HuH-7.5 (cell line): Measurements from ENCODE around the gene MVD.

Source experiments
- DNase-seq: peaks from one replicate; pipeline ENCODE4 v3.0.0; 2011; ENCODE audit warnings: low spot score

The MVD gene

DNA sequence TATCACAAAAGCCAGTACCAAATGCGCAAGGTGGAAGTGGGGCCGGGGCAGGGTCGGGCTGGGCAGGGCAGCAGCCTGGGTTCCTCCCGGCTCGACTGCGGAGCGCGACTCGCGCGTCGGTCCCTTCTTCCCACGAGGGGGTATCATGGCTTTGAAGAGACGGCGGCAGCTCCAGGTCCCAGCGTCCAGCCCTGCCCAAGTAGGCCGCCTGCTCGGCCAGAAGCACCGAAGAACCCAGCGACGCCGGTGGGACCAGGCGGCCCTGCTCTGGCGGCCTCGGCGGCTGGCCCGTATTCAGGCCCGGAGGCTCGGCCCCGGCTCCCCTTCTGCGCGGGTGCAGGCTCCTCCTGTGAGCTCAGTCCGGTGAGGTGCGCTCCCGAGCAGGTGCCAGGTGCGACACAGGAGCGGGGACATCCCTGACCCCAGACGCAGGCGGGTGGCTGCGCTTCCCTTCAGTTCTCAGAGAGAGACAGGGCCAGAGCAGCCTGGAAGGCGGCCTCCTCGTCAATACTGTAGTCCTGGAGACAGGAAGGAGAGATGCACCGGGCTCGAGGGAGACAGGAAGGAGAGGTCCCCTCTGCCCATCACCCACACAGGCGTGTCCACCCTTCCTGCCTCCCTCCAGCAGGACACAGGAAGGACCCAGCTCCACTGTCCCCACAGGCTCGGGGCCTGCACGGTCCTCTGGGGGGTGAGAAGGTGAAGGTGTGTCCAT, 34.4 kb upstream of the MVD start:
- DNase-seq: no peak

DNA sequence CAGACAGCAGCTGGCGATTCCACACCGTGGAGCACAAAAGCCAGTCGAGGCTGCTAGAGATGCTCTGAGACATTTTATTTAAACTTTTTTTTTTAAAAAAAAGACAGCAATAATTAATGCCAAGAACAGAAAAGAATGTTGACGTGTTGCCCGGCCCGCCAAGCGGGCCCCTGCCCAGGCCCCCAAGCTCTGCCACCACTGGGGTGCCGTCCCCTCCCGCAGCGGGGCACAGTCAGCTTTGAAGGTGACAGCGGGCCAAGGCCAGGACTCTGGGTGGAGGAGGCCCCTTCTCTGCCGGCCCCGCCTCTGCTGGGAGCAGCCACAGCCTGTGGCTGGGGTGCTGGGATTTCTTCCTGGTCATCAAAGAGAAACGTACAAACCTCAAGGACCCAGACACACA, 33.5 kb upstream of the MVD start:
- DNase-seq: no peak

DNA sequence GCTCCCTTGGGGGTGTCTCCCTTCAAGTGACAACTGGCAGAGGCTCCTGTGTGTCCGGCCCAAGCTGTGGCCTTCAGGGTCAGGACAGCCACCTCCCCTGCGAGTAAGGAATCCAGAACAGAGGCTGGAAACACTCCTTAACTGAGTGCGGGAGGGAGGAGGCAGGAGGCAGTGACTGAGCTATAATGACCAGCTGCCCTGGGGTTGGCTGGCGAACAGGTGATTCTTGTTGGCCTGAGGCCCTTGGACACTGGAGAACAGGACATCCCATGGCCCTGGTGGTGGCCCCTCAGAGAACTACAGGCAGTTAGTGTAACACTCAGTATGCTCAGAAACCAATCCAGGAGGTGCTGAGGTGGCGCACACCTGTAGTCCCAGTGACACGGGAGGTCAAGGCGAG, 32.9 kb upstream of the MVD start:
- DNase-seq: no peak

DNA sequence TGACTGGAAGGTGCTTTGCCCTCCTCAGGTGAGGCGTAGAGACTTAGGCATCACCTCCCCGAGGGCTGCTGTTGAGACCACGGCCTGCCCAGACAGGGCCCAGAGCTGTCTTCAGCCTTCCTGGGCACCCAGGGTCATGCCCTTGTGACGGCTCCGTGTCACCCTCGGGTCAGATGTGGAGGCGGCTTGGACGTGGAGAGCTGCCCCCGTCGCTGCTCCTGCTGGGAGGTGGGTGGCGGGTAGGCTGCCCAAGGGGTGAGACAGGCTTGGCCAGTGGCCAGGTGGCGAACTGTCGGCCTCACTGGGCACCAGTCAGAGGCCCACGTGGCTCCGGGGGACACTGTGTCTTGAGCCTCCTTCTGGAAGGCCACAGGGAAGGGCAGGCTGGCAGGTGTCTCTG, 32.3 kb upstream of the MVD start:
- DNase-seq: no peak

DNA sequence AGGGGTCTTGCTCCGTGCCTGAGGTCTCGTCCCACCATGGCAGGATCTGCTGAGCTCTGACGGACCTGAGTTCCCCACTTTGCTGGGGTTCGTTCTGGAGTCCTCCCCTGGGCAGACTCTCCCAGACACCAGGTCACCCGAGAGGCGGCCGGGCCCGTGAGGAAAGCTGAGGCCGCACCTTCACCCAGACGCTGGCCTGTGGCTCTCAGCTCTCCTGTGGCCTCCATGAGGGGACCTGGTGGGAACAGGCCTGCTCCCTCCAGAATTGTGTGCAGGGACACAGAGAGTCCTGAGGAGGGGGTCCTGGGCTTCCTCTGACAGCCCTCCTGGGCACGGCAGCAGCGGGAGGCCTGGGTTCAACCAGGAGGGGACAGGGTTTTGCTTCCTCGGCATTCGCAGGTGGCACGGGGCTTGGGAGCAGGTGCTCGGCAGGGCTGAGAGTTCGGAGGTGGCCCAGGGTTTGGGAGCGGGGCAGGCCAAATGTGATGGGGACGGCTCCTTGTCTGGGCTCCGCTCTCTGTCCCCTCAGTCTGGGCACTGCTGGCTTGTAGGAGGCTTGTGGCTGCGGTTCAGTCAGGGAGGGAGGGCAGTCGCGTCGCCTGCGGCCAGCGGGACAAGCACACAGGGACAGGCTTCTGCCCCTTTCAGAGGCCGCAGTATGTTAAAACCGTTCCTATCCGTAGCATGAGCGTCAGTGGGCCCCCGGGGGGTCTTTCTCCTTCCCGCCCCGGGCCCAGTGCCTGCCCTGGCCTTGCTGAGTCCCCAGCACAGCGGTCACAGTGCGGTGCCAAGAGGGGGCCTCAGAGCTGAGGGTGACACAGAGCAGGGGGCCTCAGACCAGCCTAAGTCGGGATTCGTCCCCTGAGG, 31.6 kb upstream of the MVD start:
- no peak for DNase-seq

DNA sequence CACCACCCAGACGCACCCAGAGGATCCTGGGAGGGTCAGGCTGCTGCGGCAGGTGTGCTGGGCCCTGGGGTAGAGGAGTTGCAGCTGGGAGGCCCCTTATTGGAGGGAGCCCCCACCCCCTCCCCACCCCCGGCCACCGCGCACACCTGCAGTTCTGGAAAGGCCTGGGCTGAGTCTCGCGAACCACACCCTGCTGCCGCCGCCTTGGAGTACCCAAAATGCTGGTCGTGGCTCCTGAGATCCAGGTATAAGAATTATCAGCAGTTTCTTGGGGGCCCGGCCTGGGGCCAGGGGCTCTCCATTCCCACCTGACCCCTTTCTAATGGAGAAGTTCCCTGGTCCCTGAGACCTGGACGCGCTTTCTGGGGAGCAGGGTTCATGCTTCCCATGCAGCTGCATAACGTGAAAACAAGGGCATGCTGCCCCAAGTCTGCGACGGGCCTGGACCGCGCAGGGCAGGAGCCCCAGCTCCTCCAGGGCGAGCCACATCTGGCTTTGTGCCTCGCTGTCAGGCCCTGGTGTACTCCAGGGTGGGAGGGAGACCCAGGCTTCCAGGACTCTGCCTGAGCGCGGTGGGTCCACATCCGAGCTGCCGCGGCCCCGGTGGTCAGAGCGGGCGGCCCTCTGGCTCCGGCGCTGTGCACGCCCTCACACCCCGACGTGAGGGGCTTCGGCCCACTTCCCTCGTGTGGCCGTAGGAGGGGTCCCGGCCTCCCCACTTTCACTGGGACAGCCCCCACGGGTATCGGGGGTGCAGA, 30.7 kb upstream of the MVD start:
- DNase-seq: no peak

DNA sequence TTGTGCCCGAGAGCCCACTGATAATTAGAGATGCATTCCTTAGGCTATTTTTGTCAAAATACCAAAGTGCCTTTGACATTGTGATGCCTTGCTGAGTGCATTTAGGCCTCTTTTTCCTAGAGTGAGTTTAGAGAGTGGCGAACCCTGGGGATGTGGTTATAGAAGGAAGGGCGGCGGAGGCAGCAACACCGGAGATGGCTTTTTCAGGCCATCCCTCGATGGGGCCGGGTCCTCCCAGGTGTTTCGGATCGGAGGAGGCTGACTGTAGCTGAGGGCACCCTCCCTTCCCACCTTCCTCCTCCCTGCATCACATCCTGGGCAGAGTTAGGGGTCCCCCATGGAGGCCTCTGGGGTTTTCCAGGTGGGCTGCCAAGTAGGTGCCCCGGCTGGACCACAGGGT, 30.0 kb upstream of the MVD start:
- no peak for DNase-seq

DNA sequence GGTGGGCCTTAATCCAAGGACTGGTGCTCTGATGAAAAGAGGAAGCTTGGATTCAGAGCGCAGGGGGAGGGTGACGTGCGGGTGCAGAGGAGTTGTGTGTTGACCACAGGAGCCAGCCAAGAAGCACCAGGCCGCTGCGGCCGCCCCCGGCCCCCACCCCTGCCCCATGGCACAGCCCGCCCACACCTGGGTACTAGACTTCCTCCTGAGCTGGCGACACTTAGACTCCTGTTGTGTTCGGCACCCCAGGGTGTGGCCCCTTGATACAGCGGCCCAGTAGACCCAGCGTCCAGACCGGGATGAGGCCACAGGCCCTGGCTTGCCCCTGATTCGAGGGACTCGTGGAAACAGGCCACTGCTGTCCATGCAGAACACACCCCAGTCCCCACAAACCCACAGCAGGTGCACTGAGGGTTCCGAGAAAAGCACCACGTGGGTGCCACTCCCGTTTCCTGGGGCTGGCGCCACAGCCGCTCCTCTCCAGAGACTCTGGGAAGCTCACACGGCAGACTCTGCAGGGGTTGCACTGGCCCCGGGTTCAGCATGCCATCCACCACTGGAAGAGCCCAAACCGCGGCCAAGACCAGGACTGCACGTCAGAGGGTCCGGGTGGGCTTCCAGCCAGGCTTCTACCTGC, 29.2 kb upstream of the MVD start:
- no peak for DNase-seq

DNA sequence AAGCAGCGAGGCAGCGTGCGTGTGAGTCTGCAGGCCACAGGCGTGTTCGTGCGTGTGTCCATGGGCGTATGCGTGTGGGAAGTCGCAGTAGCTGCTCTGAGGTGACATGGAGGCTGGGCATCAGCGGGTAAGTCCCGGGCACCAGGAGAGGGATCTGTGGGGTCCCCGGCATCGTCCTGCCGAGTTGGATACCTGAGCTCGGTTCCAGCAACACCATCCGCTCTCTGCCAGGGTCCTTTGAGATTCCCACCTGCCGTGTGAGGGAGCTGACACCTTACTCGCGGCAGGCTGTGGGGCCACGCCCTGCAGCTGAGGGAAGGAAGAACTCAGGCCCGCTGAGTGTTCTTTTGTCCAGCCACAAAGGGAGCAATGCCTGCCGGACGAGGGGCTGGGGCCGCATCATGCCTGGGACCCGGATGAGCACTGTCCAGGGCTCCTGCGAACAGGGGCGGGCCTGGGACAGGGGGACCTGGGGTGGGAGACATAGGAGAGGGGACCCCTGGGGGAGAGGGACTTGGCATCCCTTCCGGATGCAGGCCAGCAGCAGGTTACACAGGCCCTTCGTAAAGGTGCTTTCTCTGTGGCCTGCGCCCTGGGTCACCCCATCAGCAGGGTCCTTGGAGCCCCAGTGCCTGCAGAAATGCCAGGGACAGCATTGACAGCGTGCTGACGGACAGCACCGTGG, 28.4 kb upstream of the MVD start:
- no peak for DNase-seq

DNA sequence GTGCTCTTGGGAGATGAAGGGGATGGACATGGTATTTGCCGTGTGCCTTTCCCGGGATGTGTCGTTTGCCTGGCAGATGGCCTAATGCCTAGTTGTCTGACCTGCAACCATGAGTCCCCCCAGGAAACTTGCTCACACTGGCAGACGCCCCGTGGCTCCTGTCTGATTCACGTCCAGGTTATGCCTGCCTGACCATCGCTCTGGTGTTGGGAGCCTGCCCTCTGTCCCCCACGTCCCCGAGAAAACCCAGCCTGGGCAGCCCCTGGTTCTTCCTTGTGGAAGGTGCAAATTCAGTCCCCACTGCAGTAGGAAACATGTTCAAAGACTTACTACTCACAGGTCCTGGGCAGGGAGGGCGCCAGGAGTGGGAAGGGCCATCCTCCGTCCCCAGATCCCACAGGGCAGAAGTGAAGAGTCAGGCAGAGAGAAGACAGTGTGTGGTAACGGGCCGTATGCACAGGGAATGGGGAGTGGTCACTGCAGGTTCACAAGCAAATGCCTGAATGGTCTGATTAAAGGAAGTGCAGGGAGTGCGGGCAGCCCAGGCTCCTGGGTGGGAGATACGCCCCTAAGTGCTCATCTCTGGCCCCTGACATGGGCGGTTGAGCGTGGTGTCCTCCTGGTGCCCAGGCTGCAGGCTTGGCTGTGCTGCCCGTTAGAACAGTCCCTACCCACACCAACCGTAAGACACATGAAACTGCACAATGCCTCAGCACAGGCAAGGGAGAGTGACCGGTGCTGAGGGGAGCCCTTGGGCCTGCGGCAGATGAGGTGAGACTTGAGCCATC, 27.6 kb upstream of the MVD start:
- no peak for DNase-seq

DNA sequence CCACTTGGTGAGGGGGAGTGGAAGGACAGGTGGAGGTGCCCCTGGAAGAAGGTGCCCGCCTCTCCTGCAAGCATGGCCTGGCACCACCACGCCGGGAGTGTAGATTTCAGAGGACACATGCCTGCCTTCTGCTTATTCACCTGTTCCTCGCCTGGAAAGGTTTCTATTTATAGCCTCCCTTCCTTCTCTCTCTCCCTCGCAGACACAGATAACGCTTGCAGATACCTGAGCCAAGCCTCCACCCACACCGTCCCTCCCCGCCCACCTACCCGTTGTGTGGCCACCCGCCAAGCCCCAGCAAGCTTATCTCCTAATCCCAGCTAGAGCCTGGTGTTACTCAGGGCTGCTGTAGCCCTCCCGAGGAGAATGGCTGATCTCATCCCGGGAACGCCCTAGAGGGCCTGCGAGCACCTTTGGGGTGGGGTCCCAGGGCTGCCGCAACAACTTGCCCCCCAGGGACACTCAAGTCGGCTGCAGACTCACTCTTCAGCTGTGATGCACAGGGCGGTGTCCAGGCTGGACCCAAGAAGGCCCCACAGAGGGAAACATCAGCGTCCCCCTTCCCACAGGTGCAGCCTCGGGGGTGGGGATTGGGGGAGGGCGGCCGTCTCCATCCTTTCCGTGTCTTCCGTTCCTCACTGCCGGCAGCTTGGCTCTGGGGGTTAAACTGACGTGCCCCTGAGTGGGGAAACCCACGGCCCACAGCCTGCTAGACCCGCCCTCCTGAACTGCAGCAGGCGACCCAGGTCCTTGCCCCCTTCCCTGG, 25.3 kb upstream of the MVD start:
- peak; percentile 83 for DNase-seq

DNA sequence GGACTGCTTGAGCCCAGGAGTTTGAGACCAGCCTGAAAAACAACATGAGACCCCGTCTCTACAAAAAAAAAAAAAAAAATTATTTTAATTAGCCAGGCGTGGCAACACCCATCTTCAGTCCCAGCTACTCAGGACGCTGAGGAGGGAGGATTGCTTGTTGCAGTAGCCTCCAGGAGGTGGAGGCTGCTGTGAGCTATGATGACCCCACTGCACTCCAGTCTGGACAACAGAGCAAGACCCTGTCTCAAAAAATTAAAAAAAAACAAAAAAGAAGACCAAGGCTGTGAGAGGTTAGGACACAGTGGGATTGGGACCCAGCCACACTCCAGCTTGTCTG, 24.8 kb upstream of the MVD start:
- DNase-seq: no peak

DNA sequence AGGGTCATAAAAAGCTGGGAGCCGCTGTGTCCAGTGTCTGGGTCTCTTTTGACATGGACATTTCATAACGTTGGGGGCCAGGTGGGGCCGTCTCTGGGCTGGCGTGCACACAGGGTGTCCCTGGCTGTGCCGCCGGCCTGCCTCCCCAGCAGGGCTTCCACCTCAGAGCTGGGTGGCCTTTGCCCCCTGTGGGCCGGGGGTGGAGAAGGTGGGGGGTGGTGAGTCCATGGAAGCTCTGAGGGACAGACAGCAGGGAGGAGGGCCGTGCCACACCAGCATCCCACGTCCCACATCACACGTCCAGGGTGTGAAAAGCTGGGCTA, 24.3 kb upstream of the MVD start:
- no peak for DNase-seq

DNA sequence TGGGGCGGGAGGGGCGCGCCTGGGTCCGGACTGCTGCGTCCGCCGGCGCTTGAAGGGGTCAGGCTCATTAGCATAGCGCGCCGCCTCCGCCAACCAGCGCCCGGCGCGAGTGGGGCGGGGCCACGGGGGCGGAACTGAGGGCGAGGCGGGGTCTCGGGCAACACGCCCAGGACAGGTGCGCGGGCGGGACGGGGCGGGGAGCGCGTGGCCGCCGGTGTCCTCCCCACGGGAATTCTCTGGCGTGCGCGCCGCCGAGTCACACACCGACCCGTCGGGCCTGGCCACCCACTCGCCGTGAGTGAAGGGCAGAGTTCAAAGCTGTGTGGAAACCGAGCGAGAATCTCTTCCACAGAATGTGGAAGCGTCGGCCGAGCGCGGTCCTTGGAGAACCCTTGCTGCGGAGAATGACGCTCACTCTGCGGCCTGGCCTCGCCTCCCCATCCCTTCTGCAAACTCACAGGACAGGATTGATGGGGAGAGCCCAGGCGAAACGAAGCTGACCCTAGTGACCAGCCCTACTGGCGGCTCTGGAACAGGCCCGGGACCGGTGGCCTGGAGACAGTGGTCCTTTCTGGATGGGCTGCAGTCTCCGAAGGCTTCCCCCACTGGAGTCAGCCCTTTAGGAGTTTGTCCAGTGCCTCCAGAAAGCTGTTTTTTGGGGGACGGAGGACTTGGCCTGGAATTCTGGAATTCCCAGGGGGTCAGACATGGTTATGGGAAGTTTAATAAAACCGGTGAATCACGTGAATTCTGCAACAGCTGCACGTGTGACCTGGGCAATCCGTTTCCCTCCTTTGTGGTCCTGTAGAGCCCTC, 23.8 kb upstream of the MVD start, which contains the start of gene SNAI3:
Gene SNAI3, minus strand, starts transcription at position 69 of the 815 bp plus-strand sequence. CDS start 101 bp downstream, outside the sequence.
- DNase-seq: peak; percentile 99

DNA sequence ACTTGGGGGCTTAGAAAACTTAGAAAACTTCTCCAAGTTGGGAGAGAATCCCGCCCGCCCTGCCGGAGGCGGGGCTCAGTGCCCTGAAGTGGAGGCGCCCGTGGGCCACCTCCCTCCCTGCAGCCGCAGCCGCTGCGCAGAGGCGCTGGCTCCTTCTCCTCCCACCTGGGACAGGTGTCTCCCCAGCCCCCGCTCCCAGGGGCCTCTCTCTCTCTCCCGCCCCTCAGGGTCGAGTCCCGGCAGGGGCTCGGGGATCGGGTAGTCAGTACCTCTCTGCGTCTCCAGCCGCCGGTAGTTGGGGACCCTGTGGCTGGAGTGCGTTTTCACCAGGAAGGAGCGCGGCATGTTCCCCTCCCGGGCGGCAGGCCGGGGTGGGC, 23.2 kb upstream of the MVD start:
- peak; percentile 75 for DNase-seq

DNA sequence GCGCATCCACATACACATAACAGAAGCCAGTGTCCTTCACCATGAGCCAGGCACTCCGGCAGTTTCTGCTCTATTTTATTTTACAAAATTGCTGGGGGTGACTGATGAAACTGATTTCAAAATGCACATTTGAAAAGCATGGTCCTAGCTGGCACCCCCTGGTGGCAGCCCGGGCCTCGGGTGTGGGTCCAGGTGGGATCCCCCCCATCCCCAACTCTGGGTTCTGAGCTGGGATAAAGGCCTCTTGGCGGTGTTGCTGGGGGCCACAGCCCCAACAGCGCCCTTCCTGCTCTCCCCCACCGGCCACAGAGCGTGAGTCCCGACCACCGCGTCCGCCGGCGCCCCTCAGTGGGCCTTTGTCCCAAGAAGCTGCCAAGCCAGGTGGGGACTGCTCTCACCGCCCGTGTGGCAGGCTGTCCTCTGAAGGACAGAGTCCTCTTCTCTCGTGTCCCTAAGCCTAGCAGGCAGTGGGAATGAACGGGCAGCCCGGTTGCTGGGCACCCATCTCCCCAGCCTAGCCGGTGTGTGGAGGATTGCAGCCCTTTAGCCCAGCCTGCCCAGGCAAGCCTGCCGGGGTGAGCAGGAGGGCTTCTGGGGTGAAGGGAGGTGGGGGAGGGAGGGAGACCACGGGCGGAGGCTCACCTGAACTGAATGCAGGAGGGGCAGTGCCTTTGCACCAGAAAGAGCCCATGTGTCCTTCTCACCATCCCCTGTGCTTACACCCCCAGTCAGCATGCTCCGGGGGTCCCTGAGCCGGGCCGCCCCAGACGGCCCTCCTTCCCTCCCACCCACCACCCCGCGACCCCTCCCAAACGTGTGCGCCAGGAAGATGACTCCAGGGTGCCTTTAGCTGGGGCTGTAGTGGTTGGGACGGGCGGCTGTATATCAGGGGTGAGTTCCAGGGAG, 22.5 kb upstream of the MVD start:
- peak; percentile 86 for DNase-seq

DNA sequence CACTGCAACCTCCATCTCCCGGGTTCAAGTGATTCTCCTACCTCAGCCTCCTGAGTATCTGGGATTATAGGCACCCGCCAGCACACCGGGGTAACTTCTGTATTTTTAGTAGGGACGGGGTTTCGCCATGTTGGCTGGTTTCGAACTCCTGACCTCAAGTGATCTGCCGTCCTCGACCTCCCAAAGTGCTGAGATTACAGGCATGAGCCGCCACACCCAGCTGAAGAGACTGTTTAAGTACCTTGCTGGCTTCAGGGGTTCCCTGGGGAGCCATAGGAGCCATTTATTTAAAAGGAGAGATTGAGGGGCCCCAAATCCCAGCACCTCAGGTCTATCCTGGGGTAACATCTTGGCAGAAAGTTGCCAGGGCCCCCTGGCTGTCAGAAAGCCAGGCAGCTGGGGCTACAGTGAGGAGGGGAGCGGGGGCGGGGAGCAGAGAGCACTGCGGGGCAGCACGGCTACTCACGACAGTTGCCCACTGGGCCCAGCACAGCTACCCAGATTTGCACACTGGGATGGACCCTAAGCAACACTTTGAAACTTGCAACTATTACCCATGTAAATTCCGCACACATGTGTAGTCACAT, 21.8 kb upstream of the MVD start:
- no peak for DNase-seq
